WERI-Rb-1 (cell line): Measurements from ENCODE around the gene MON2.
"Not testable (repeated sequence)": the region's sequence is repeated elsewhere in the genome, so short reads cannot be mapped to it uniquely, and the experiment has no call there.

Experiments used
- DNase-seq: peaks from one replicate; pipeline ENCODE4 v3.0.0-alpha.2; 2020
- H3K27ac ChIP-seq: fragments of 250-450 bp; sonication (Bioruptor Pico); 2 replicates; pipeline ENCODE4 v1.5.1; 2020; ENCODE audit warnings: mild to moderate bottlenecking, moderate library complexity
- H3K27me3 ChIP-seq: fragments of 250-450 bp; sonication (Bioruptor Pico); 2 replicates; pipeline ENCODE4 v1.5.1; 2021; ENCODE audit warnings: mild to moderate bottlenecking, low read depth, moderate library complexity; ENCODE audit not compliant: insufficient read depth, severe bottlenecking
- H3K36me3 ChIP-seq: fragments of 250-450 bp; sonication (Bioruptor Pico); 2 replicates; pipeline ENCODE4 v1.5.1; 2020; ENCODE audit warnings: mild to moderate bottlenecking, moderate library complexity
- H3K4me3 ChIP-seq: 2 replicates; pipeline ENCODE4 v1.5.1; 2011; ENCODE audit warnings: low read depth, mild to moderate bottlenecking, control low read depth, low read length
- H3K9me3 ChIP-seq: fragments of 250-450 bp; sonication (Bioruptor Pico); 2 replicates; pipeline ENCODE4 v1.5.1; 2021; ENCODE audit warnings: mild to moderate bottlenecking, moderate library complexity; ENCODE audit not compliant: severe bottlenecking
- TF ChIP-seq, protein P1 (sequence below): IDR thresholded peaks from 2 replicates; pipeline ENCODE4 v1.5.1; 2011; ENCODE audit warnings: low read depth, mild to moderate bottlenecking, control low read depth, inconsistent platforms, low read length

MON2 gene

DNA sequence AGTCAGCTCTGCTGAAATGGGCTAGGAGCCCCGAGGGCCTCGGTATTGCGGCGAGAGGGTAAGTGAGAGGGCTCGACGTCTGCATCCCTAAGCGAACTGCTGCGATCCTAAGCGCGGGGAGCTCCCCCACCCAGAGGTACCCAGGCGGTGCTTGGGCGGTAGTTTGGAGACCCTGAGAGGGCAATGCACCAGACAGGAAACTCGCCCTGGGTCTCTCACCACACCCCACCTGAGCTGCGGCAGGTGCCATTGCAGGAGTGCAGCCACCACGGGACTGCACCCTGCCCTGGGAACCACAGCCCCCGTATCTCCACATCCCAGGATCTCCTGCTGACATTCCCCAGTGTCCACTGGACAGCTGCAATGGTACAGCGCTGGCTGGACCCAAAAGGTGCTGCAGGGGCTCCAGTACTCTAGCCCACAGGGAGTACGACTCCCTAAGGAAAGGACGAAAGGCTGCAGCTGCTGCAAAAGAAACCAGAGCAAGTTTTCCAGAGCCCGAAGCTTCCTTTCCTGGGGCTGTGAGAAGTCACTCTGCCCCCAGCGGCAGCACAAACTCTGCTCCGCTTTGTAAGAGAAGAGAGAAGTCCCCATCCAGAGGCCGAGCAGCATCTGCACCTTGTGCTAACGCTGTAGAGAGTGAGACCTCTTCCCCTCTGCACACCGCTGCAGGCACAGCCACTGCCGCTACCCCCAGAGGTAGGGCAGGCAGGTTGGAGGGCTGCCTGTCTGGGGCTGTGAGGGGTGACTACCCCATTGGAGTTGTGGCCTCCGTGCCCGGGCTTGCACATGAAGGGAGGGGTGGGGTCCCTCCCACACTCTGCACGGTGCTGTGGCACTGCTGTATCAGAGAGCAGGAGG is 31.1 kb upstream of the MON2 start:
- DNase-seq = peak; percentile 56
- Histone ChIP-seq H3K27ac (no peak overlapping the region), H3K9me3 (no peaks in the 10 kb centered on the region), H3K4me3 (peak overlapping the region; percentile 43), H3K36me3 (no peaks in the 10 kb centered on the region), H3K27me3 (no peaks in the 10 kb centered on the region)
- TF ChIP-seq, protein P1, sequence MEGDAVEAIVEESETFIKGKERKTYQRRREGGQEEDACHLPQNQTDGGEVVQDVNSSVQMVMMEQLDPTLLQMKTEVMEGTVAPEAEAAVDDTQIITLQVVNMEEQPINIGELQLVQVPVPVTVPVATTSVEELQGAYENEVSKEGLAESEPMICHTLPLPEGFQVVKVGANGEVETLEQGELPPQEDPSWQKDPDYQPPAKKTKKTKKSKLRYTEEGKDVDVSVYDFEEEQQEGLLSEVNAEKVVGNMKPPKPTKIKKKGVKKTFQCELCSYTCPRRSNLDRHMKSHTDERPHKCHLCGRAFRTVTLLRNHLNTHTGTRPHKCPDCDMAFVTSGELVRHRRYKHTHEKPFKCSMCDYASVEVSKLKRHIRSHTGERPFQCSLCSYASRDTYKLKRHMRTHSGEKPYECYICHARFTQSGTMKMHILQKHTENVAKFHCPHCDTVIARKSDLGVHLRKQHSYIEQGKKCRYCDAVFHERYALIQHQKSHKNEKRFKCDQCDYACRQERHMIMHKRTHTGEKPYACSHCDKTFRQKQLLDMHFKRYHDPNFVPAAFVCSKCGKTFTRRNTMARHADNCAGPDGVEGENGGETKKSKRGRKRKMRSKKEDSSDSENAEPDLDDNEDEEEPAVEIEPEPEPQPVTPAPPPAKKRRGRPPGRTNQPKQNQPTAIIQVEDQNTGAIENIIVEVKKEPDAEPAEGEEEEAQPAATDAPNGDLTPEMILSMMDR = peak; percentile 70

DNA sequence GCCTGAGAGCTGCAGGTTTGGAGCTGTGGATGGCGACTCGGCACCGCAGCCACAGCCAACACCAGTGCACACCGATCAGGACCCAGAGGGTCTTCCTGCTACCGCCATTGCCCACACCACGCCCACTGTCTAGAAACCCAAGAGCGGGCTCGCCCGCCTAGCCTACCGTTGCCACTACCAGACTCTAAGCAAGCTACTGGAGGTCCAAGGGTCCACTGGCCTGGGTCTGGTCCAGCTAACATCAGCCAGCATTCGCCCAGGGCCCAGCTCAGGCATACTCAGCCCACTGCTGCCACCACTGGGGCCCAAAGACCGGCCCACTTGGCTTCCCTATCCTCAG is 30.5 kb upstream of the MON2 start:
- no peaks in the 10 kb centered on the region for H3K27me3 ChIP-seq
- no peak overlapping the region for H3K4me3 ChIP-seq
- no peak overlapping the region for H3K27ac ChIP-seq
- H3K36me3 ChIP-seq = no peaks in the 10 kb centered on the region
- TF ChIP-seq, protein P1 = no peak
- no peaks in the 10 kb centered on the region for H3K9me3 ChIP-seq
- no peak for DNase-seq

DNA sequence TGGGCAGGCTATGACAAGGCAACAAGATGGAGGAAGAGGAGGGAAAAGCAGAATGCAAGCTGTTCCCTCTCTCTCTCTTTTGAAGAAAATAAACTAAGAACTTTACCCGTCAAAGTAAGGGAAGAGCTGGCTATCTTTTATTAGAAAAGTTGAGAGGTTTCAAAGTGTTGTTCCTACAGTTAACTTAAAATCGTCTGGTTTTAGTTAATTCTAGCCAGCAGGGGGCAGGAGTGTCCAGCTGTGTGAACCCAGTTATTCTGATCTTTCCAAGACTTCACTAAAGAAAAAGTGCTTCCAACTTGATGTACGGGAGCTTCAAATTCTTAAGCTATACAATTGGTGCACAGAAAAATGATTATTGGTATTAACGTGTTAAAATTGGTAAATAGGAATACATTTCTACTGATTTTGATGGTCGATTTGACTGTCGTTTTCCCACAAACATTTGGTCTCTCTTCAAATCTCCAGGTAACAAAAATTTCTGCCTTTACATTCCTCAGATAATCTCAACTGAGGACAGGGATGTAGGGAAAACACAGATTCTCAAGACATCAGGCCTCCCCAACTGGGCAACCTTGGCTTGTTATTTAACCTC is 28.4 kb upstream of the MON2 start:
- Histone ChIP-seq H3K27ac (no peak overlapping the region), H3K4me3 (no peak overlapping the region), H3K27me3 (no peaks in the 10 kb centered on the region), H3K36me3 (no peaks in the 10 kb centered on the region), H3K9me3 (no peaks in the 10 kb centered on the region)
- peak; percentile 50 for DNase-seq
- TF ChIP-seq, protein P1 = peak; percentile 56

DNA sequence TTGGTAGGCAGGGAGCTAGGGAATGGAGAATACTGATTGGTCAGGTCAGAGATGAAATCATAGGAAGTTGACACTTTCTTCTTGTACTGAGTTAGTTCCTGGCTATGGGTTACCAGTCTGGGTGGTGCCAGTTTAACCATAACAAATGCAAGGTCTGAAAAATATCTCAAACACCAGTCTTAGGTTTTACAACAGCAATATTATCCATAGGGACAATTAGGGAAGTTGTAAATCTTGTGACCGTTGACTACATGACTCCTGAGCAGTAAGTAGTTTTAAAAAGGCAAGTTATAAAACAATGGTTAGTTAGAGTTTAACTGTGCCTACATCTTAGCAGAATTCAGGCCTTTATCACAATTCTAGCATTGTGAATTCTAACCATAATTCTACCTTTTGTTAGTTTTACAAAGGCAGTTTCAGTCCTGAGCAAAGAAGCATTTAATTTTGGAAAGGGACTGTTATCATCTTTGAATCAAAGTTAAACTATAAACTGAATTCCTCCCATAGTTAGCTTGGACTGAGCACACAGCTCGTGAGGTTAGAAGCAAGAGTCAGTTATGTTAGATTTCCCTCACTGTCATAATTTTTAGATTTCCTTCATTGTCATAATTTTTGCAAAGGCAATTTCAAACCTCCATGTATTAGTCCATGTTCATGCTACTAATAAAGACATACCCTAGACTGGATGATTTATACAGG is 19.7 kb upstream of the MON2 start:
- Histone ChIP-seq H3K27ac (no peak overlapping the region), H3K27me3 (no peaks in the 10 kb centered on the region), H3K4me3 (no peak overlapping the region), H3K36me3 (no peaks in the 10 kb centered on the region), H3K9me3 (peaks cover 2% of the 10 kb centered on the region)
- TF ChIP-seq, protein P1 = no peak
- no peak for DNase-seq

DNA sequence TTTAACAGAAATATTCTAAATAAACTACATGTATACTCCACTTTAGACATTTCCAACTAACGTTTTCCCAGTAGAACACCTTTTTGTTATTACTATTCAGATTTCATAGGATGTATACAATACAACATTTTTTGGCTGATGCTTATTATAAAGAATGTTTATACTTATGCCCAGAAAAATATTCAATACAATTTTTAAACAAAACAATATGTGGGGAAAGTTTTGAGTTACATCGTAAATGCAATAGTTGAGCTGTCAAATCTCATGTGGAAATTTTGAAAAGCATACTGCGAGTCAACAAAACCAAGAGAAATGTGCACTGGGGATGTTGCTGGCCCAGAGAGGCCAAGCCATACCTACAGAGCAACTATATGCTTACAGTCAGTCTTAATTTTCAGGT is 18.2 kb upstream of the MON2 start:
- DNase-seq = no peak
- TF ChIP-seq, protein P1 = no peak
- Histone ChIP-seq H3K27ac (no peak overlapping the region), H3K36me3 (no peaks in the 10 kb centered on the region), H3K4me3 (no peak overlapping the region), H3K27me3 (no peaks in the 10 kb centered on the region), H3K9me3 (peaks cover 2% of the 10 kb centered on the region)

DNA sequence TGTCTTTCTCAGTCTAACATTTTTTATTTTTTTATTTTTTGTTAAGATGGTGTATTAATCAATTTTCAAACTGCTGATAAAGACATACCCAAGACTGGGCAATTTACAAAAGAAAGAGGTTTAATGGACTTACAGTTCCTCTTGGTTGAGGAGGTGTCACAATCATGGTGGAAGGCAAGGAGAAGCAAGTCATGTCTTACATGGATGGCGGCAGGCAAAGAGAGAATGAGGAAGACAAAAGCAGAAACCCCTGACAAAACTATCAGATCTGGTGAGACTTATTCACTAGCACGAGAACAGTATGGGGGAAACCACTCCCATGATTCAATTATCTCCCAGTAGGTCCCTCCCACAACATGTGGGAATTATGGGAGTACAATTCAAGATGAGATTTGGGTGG is 11.2 kb upstream of the MON2 start:
- DNase-seq, H3K4me3 ChIP-seq, H3K27ac ChIP-seq: not testable (repeated sequence)

More for the DNA sequence above, 11.2 kb upstream of the MON2 start:
- not testable (repeated sequence) for H3K36me3 ChIP-seq, H3K27me3 ChIP-seq, H3K9me3 ChIP-seq
